Astrocyte of the cerebellum (primary cell): ENCODE measurements around the gene STK36.

Experiments used
- DNase-seq: peaks from one replicate; pipeline ENCODE4 v3.0.0-alpha.2; 2011; ENCODE audit warnings: low read depth
- H3K4me3 ChIP-seq: 2 replicates; pipeline ENCODE4 v1.5.1; 2011; ENCODE audit warnings: mild to moderate bottlenecking, low read depth, low read length, moderate library complexity
- in situ Hi-C: cut with HindIII; loops from 2 replicates; pipeline ENCODE4 v1.10.0; 2017; ENCODE audit warnings: low sequenced_read_pairs
- TF ChIP-seq, protein P1 (sequence below): IDR thresholded peaks from 2 replicates; pipeline ENCODE4 v1.5.1; 2012; ENCODE audit warnings: low read length, low read depth, moderate library complexity, mild to moderate bottlenecking; ENCODE audit errors: missing control alignments

Gene STK36

DNA sequence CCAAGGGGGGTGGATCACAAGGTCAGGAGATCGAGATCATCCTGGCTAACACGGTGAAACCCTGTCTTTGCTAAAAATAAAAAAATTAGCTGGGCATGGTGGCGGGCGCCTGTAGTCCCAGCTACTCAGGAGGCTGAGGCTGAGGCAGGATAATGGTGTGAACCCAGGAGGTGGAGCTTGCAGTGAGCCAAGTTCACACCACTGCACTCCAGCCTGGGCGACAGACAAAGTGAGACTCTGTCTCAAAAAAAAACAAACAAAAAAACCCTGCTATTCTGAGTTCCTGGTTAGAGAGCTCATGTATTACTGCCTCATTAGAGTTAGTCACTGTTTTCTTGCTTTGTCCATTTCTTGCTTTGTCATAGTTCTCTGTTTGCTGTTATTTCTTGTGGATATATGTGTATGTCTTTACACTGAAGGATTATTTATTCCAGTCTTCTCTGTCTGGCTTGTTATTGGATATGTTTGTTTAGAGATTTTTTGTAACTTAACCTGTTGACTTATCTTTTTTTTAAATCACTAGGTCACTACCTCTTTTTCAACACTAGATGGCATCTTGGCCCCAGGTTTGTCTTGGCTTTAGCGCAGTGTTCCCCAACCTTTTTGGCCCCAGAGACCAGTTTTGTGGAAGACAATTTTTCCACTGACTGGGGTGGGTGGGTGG, 55.7 kb downstream of the STK36 start:
- in situ Hi-C loops, result no loop called here
- no peak for DNase-seq
- TF ChIP-seq, protein P1, sequence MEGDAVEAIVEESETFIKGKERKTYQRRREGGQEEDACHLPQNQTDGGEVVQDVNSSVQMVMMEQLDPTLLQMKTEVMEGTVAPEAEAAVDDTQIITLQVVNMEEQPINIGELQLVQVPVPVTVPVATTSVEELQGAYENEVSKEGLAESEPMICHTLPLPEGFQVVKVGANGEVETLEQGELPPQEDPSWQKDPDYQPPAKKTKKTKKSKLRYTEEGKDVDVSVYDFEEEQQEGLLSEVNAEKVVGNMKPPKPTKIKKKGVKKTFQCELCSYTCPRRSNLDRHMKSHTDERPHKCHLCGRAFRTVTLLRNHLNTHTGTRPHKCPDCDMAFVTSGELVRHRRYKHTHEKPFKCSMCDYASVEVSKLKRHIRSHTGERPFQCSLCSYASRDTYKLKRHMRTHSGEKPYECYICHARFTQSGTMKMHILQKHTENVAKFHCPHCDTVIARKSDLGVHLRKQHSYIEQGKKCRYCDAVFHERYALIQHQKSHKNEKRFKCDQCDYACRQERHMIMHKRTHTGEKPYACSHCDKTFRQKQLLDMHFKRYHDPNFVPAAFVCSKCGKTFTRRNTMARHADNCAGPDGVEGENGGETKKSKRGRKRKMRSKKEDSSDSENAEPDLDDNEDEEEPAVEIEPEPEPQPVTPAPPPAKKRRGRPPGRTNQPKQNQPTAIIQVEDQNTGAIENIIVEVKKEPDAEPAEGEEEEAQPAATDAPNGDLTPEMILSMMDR, result peak; percentile 20
- no peak overlapping the region for H3K4me3 ChIP-seq

DNA sequence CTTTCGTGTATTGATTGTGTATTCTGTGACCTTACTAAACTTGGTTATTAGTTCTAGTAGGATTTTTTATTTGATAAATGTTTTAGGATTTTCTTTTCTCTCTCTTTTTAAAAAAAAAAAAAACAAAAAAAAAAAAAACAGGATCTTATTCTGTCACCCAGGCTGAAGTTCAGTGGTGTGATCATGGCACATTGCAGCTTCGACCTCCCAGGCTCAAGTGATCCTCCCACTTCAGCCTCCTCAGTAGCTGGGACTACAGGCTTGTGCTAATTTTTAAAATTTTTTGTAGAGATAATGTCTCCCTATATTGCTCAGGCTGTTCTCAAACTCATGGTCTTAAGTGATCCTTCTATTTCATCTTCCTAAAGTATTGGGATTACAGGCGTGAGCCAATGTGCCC, 57.8 kb downstream of the STK36 start:
- no peak overlapping the region for H3K4me3 ChIP-seq
- DNase-seq, result no peak
- in situ Hi-C loops, result no loop called here

DNA sequence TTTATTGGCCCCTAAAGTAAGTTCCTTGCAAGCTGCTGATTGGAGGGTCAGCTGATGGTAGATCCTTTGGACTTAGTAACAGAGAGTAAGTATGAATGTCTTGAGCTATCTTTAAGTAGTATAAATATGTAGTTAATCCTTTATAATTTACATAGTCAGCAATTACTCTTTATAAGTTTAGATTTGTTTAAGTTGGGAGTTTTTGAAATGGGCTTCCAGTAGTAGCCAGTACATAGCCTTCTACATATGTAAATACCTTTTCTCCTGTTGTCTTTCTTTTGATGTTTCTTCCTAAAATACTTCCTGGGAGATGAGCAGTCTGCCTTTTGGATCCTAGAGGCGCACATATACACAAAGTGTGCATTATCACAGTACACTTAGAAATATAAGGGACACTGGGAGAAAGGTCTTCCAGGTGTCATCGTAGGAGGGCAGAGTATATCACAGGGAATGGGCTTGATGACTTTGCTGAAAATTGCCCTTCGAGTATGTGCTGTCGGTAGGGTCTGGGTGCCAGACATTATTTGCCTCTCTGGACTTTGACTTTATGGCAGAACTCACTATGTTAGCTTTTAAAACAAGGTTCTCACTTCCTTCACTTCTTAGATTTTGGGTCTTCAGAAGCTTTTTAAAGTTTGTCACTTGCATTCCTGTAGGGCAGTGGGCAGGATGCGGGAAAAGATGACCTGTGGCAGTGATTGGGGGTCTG, 60.3 kb downstream of the STK36 start:
- H3K4me3 ChIP-seq, result no peak overlapping the region
- in situ Hi-C loops, result no loop called here
- DNase-seq, result no peak
- TF ChIP-seq, protein P1, result no peak

More for the DNA sequence above, 57.8 kb downstream of the STK36 start:
- TF ChIP-seq, protein P1, result no peak

DNA sequence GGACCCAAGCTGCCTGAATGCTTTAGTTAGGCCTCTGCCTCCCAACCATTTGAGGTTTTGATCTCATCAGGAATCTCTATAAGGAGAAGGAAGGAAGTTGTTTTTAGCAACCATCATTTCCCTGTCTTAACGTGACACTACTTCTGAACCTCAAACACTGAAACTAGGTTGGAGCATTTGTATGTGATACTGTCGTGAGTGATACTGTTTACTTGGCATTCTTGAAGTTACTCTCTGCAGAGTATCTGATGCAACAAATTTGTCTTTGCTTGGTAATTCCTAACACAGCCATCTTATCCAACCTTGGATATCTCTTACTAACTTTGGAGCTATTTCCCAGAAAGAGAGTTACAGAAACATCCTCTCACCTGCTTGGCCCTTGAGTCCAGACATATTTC, 60.9 kb downstream of the STK36 start:
- TF ChIP-seq, protein P1, result no peak
- DNase-seq, result no peak
- in situ Hi-C loops, result no loop called here
- no peak overlapping the region for H3K4me3 ChIP-seq

DNA sequence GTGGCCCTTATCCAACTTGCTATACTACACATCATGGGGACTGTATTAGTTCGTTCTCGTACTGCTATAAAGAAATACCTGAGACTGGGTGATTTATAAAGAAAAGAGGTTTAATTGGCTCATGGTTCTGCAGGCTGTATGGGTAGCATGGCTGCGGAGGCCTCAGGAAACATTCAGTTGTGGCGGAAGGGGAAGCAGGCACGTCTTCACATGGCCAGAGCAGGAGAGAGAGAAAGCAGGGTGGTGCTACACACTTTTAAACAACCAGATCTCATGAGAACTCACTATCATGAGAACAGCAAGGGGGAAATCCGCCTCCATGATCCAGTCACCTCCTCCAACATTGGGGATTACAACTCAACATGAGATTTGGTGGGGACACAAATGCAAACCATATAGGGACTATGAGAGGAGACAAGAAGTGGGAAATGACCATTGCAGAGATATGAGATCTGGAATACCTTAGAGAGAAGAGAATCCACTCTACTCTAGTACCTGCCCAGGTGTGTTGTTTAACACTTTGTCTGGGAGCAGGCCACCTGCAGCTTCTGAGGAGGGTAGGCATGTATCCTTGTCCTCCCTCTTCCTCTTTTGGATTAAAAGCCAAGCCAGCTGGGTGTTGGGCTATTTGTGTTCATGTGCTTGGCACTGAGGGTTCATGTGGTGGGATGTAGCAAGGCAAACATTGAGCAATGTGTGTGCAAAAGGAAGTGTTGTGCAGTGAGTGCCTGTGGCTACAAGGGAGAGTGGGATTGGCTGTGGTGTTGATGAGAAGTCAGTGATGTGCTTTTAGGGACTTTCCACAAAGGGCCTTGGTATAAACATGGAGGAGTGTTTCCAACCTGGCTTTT, 61.5 kb downstream of the STK36 start:
- no peak overlapping the region for H3K4me3 ChIP-seq
- TF ChIP-seq, protein P1, result no peak
- DNase-seq, result no peak
- in situ Hi-C loops, result no loop called here

DNA sequence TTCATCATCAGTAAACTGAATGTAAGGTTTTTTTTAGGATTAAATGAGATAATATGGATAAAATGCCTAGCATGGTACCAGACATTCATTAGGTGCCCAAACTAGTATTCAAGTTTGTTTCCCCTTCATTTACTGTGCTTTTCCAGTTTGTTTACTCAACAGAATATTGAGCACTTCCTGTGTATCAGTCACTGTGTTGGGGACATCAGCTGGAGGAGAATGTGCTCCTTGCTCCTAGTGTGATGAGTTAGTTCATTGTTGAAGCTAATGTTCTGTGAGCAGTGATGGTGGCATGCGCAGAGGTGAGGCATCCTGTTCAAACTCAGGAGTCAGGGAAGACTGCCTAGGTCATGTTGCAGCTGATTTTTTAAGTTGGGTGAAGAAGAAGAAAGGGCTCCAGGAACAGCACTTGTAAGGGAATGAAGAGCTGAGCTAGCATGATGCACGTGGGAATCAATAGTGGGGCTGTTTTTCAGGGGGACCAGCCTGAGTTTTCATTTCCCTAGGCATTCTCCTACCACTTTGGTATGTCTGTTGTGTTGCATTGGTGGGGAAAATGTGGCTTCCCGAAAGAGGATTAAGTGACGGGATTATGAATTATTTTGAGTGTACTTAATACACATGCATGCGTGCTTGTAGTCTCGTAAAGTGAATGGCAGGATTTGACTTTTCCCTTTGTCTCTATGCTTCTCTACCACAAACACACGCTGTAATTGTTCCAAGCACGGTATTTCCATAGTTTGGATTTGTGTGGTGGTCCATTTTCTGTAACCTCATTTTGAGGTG, 62.5 kb downstream of the STK36 start:
- DNase-seq, result no peak
- TF ChIP-seq, protein P1, result no peak
- H3K4me3 ChIP-seq, result no peak overlapping the region
- in situ Hi-C loops, result no loop called here
